Measurements from ENCODE around the gene SLC16A12.
"Not testable (repeated sequence)": the region's sequence is repeated elsewhere in the genome, so short reads cannot be mapped to it uniquely, and the experiment has no call there.

SLC16A12 gene

DNA sequence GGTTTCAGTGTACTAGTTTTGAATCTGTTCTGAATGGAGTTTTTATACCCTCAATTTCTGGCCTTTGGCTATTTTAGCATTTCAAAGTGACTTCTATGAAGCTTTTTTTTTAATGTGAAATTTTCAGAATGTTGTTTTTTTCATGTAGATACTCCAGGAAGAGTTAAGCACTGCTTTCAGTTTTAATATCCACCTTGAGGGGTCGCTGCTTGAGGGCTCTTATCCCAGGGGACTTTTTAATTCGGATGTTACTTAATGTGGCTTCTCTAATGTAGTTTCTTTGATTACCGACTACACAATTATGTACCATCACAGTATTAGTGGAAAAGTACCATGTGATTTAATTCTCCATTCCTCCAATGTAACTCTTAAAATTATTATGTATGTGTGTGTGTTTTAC is 115.8 kb downstream of the SLC16A12 start:
- no peak for DNase-seq (ENCODE audit: low spot score)

DNA sequence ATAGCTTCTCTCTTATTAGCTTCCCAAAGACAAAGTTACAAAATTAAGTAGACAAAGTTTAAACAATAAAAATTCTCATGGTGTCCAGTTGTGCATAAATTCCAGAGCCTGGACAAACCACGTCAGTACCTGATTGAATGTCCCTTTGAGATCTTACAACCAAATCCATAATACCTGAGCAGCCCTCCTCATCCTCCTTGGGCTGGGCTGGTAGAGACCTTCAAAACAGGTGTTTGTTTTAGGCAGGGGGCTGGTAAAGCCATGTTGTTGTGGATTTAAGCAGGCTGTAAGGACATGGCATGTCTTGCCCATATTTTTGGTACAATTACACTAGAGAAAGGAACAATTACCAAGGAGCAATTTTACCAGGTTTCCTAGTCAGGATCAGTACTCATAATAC is 118.9 kb downstream of the SLC16A12 start:
- no peak for DNase-seq (ENCODE audit: low spot score)

DNA sequence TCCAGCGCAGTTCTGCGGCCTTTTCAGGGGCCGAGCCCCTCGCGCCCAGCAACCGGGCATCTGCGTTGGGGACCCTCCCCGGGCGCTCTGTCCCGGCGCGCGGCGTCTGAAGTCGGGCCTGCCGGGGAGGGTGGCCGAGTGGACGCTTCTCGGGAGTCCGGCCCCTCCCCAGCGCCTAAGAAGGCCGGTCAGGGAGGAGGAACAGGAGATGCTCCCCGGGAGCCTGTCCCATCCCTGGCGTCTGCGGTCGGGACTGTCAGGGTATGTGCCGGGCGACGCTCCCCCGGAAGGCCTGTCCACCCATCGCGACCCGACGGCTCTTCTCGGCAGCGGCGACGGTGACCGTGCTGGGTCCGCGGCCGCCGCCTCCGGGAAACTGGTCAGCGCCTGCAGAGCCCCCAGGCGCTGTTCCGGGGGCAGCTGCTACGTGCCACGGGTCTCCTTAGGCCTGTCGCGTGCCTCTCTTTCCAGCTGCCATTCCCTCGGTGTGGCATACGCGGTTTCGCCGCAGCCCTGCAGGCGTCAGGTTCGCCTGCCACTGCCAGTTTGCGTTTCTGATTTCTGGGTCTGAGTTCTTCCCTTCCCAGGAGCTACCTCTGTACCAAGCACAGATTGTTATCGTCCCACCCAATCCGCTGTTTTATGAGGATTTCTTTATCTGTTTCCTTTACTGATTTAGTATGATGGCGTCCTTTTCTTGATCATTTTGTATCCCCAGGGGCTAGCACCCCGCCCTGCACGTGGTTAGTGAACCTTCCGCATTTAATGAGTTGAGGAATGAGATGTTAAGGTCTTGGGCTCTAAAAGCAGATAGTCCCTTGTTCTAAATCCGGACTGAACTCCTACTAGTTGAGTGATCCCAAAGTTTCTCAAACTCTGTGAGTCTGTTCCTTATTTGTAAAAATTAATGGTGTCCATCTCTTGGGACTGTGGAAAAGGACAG is 120.2 kb downstream of the SLC16A12 start:
- DNase-seq (ENCODE audit: low spot score): no peak

DNA sequence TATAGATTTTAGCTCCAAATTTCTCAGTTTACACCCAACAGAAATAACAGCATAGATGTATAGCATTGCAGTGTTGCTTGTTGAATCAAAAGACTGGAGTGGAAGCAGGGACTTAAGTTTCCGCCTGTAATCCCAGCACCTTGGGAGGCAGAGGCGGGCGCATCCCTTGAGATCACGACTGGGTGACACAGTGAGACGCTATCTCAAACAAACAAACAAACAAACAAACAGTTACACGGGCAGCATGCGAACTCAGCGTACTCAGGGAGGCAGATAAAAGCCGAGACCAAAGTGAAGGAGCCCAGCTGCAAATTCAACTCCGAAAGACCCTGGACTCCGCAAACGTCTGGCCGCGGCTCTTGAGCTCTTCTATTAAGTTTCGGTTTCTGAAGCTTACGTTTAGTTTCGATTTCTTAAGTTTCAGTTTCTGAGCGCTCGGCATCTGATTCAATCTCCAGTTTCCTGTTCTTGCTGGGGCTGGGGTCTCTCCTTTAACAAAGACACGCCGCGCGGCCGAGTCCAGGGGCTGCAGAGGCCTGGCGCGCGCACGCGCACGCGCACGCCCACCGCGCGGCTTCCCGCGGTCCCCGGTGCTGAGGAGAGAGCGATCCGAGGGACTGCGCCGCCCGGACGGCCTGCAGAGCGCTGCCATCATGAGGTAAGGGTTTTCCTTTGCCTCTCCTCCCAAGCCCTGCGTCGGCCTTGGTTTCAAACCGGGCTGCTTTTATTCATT is 121.1 kb downstream of the SLC16A12 start, which contains the start of gene IFIT5:
Gene IFIT5 (plus strand): TSS at position 423 of the 733 bp plus-strand sequence. CDS start 231 bp downstream, at position 654.
- DNase-seq (ENCODE audit: low spot score): peak; percentile 57

DNA sequence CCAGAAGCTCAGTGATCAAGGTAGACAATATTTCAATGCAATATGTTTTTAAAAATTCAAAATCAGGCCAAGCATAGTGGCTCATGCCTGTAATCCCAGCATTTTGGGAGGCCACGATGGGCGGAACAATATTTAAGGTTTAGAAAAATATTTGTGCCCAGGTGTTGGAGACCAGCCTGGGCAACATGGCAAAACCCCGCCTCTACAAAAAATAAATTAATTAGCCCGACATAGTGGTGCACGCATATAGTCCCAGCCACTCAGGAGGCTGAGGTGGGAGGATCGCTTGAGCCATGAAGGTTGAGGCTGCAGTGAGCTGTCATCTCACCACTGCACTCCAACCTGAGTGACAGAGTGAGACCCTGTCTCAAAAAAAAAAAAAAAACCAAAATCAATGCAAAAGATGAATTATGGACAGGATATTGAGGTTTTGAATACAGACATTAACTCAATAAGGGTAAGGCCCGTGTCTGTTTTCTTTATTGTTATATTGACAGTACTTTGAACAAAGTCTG is 121.9 kb downstream of the SLC16A12 start:
- DNase-seq (ENCODE audit: low spot score): no peak

DNA sequence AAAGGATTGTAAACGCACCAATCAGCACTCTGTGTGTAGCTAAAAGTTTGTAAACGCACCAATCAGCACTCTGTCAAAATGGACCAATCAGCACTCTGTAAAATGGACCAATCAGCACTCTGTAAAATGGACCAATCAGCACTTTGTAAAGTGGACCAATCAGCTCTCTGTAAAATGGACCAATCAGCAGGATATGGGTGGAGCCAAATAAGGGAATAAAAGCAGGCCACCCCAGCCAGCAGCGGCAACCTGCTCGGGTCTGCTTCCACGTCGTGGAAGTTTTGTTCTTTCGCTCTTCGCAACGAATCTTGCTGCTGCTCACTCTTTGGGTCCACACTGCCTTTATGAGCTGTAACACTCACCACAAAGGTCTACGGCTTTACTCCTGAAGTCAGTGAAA is 123.1 kb downstream of the SLC16A12 start:
- not testable (repeated sequence) for DNase-seq (ENCODE audit: low spot score)

DNA sequence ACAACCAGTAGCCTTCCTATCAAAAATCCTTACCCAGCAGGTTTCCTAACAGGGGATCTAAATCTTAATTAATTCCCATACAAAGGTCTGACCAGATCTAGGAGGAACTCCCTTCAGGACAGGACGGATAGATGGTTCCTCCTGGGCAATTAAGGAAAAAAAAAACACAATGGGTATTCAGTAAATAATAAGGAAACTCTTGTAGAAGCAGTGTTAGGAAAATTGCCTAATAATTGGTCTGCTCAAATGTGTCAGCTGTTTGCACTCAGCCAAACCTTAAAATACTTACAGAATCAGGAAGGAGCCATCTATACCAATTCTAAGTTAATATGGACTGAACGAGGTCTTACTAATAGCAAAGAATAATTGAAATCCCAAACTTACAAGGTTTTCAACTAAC is 124.3 kb downstream of the SLC16A12 start:
- DNase-seq (ENCODE audit: low spot score): not testable (repeated sequence)

DNA sequence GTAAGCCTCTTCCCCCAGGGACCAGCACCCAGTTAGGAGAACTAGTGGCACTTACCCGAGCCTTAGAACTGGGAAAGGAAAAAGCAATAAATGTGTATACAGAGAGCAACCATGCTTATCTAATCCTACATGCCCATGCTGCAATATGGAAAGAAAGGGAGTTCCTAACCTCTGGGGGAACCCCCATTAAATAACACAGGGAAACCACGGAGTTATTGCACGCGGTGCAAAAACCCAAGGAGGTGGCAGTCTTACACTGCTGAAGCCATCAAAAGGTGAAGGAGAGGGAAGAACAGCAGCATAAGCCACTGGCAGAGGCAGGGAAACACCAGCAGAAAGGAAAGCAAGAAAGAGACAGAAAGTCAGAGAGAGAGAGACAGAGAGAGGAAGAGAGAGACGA is 124.8 kb downstream of the SLC16A12 start:
- not testable (repeated sequence) for DNase-seq (ENCODE audit: low spot score)

DNA sequence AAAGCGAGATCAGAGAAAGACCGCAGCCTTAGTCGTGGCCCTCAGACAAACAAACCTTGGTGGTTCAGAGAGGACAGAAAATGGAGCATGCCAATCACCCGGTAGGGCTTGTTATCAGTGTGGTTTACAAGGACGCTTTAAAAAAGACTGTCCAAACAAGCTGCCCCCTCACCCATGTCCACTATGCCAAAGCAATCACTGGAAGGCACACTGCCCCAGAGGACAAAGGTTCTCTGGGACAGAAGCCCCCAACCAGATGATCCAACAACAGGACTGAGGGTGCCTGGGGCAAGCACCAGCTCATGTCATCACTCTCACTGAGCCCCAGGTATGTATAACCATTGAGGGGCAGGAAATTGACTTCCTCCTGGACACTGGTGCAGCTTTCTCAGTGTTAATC is 126.1 kb downstream of the SLC16A12 start:
- DNase-seq (ENCODE audit: low spot score): not testable (repeated sequence)

DNA sequence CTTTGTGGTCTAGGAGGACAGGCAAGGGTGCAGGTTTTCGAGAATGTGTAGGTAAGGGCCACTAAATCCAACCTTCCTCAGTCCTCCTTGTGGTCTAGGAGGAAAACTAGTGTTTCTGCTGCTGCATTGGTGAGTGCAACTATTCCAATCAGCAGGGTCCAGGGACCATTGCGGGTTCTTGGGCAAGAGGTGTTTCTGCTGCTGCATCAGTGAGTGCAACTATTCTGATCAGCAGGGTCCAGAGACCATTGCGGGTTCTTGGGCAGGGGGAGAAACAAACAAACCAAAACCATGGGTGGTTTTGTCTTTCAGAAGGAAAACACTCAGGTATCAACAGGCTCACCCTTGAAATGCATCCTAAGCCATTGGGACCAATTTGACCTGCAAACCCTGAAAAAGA is 127.6 kb downstream of the SLC16A12 start:
- DNase-seq (ENCODE audit: low spot score): not testable (repeated sequence)

DNA sequence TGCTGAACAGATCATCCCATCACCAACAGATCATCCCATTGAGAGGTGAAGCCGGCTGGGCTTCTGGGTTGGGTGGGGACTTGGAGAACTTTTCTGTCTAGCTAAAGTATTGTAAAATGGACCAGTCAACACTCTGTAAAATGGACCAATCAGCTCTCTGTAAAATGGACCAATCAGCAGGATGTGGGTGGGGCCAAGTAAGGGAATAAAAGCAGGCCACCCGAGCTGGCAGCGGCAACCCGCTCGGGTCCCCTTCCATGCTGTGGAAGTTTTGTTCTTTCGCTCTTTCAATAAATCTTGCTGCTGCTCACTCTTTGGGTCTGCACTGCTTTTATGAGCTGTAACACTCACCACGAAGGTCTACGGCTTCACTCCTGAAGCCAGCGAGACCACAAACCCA is 129.2 kb downstream of the SLC16A12 start:
- DNase-seq (ENCODE audit: low spot score): not testable (repeated sequence)

DNA sequence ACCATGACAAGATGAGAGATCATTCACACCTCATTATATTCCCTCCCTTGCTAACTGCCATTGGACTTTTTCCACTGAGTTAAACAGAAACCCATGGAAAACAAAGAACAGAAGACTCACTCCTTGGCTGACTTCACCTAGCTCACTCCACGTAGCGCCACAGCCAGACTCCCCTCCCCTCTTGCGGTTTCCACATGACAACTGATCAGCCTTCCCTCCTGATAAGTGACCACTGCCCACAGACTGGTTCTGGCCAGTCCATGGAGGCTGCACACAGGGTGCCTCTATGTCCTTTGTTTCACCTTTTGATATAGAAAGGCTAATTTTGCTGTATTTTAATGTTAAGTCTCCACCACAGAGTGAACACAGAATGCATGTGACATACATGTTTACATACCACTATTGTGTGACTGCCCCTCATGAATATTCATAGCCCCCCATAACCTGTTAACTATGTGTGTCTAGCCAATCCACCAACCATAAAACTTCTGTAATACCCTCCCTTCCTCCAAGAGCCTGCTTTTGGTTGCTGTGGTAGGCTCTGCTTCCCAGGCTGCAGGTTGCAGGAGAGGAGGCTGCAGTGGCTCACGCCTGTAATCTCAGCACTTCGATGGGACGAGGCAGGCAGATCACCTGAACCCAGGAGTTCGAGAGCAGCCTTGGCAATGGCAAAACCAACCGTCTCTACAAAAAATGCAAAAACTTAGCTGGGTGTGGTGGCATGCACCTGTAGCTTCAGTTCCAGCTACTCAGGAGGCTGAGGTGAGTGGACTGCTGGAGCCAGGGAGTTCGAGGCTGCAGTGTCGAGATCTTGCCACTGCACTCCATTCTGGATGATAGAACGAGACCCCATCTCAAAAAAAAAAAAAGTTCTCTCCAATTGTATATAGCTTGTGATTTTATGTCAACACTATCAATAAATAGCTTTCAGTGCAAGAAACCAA is 131.0 kb downstream of the SLC16A12 start:
- DNase-seq (ENCODE audit: low spot score): no peak

DNA sequence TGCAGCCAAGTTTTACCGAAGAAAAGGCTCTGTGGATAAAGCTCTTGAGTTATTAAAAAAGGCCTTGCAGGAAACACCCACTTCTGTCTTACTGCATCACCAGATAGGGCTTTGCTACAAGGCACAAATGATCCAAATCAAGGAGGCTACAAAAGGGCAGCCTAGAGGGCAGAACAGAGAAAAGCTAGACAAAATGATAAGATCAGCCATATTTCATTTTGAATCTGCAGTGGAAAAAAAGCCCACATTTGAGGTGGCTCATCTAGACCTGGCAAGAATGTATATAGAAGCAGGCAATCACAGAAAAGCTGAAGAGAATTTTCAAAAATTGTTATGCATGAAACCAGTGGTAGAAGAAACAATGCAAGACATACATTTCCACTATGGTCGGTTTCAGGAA is 132.4 kb downstream of the SLC16A12 start:
- no peak for DNase-seq (ENCODE audit: low spot score)

DNA sequence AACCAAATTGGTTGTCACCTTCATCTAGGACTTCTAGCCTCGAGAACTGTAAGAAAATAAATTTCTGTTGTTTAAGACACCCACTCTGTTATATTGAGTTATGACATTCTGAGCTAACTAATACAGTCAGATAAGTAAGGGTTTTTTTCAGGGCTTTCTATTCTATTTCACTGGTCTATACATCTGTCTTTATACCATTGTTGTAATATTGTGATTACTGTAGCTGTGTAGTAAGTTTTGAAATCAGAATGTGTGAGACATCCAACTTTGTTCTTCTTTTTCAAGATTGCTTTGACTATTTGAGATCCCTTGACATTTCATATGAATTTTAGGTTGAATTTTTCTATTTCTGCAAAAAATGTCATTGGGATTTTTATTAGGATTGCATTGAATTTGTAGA is 135.4 kb downstream of the SLC16A12 start:
- DNase-seq (ENCODE audit: low spot score): no peak

DNA sequence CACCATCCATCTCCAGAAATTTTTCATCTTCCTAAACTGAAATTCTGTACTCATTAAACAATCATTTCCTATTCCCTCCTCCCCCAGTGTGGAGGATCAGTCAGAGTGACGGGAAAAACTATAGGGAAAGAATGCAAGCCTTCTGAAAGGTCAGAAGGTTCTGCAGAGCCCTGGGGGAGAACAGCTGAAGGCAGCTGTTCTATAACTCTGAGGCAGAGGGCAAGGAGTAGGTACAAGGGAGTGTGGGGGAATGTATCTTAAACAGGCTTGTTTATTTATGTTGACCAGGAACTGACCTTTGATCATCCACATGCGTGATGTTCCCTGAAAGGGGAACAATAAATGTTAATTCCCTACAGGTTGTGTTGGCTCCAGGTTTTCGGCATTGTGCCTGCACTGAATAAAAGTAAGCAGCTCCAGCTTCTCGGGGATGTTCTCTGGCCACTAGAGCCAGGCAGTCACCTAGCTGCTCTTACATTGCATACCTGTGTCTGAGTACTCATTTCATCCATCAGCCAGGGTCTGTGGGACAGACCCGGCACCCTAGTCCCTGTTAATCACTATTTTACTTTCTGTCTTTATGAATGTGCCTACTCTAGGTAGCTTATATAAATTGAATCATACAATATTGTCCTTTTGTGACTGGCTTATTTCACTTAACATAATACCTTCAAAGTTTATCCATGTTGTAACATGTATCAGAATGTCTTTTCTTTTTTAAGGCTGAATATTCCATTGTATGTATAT is 137.2 kb downstream of the SLC16A12 start:
- no peak for DNase-seq (ENCODE audit: low spot score)

DNA sequence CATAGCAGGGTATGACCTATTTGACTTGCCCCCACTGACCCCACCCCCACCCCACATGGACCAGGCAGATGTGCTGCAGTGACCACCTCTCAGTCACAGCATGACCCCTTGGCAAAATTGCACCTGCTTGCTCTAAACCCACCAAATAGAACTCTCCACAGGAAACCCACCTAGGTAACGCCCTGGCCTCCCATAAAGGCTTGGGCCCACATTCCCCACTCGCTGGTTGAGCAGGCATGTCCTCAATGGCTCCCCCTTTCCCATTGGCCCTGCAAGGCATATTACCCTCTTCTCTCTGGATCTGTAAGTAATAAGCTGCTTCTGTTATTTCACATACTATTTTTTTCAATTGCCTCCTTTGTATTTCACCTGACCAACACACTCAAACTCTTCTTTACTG is 140.3 kb downstream of the SLC16A12 start:
- DNase-seq (ENCODE audit: low spot score): no peak

DNA sequence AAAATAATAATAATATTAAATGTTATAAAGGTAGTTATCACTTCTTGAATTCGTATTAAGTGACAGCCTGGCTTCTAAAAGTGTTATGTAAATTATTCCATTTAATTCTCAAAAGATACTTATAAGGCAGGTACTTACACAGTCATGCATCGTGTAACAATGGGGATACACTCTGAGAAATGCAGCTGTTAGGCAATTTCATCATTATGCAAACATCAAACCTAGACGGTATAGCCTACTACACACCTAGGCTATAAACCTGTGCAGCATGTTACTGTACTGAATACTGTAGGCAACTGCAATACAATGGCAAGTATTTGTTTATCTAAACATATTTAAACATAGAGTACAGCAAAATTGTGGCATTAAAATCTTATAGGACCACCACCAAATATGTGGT is 141.5 kb downstream of the SLC16A12 start:
- DNase-seq (ENCODE audit: low spot score): no peak

DNA sequence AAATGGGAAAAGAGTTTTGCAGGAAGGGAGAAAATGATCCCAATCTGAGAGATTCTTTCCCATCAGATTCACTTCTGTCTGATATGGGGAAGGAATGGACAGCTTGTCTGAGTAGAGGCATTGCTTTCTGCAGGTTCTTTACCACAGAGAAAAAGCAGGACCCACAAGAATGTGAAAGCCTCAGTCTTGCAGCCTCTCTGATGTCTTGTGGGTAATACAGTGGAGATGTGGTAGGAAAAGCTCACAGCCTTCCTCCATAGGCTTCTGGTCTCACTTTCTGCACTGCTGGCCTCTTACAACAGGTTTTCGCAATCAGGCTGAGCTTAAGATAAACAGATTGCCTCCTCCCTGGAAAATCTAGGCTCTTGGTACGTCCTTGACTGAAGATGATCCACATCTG is 142.4 kb downstream of the SLC16A12 start:
- DNase-seq (ENCODE audit: low spot score): no peak

DNA sequence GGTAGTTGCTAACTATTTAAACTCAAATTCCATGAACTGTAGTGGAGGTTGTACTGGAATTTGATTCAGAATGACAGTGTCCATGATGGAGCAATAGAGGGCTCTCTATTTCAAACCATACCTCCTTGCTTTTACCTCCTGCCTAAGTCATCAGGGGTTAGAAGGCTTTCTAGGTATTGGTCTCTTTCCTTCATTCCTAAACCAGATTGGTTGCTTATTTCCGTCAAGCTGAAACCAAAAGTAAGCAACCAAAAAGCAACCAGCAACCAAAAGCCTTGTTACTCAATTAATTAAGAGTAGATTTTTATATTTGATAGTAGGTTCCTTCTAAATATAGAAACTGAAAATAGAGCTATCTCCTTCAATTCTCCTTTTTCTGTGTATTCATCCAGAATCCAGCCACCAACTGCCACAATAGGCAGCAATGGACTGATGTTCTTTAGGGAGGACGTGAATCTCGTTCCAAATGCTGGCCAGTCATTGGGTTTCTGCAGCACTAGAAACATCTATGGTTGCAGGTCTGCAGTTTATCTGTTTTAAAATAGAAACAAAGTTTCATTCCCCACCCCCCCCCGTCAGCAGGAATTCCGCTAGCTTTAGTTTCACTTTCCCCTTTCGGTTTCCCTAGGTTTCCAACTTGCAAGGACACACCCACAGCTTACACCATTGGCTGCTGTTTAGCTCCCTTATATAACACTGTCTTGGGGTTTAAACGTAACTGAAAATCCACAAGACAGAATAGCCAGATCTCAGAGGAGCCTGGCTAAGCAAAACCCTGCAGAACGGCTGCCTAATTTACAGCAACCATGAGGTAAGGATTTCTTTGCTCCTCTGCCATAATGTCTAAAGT is 143.3 kb downstream of the SLC16A12 start, which contains the start of gene IFIT1:
Gene IFIT1 (plus strand): TSS at position 717 of the 850 bp plus-strand sequence. CDS start 90 bp downstream, at position 807.
- peak; percentile 44 for DNase-seq (ENCODE audit: low spot score)

DNA sequence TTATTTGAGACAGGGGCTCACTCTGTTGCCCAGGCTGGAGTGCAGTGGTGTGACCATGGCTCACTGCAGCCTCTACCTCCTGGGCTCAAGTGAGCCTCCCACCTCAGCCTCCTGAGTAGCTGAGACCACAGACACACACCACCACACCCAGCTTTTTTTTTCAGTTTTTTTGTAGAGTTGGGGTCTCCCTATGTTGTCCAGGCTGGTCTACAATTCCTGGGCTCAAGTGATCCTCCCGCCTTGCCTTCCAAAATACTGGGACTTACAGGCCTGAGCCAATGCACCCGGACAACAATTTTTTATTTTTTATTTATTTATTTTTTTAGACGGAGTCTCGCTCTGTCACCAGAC is 144.2 kb downstream of the SLC16A12 start:
- not testable (repeated sequence) for DNase-seq (ENCODE audit: low spot score)
